ENCODE measurements around the gene IL25.

DNA sequence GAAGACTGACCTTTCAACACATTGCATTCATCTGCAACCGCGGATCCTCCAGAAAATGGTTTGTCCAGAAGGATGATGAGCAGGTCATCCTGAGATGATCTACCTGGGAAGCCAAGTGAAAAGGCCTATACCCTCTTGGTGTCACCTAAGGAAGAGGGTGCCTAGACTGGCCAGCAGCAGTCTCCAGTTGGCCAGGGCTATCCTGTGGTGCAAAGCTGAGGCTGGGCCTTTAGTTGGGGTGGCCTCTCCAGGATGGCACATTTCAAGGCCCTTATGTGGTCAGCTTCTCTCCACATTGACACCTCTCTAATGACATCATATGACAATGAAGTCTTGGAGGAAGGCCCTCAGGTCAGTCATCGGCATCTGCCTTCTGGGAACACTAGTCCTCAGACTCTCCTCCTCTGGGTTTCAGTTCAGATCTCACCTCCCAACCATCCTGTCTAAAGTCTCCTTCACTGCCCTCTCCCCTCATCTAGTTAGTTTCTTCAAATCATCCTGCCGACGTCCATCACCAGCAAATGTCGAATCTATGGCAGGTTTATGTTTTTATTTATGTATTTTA, 16.7 kb upstream of the IL25 start:
- TF ChIP-seq, protein P1, sequence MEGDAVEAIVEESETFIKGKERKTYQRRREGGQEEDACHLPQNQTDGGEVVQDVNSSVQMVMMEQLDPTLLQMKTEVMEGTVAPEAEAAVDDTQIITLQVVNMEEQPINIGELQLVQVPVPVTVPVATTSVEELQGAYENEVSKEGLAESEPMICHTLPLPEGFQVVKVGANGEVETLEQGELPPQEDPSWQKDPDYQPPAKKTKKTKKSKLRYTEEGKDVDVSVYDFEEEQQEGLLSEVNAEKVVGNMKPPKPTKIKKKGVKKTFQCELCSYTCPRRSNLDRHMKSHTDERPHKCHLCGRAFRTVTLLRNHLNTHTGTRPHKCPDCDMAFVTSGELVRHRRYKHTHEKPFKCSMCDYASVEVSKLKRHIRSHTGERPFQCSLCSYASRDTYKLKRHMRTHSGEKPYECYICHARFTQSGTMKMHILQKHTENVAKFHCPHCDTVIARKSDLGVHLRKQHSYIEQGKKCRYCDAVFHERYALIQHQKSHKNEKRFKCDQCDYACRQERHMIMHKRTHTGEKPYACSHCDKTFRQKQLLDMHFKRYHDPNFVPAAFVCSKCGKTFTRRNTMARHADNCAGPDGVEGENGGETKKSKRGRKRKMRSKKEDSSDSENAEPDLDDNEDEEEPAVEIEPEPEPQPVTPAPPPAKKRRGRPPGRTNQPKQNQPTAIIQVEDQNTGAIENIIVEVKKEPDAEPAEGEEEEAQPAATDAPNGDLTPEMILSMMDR (IDR thresholded peaks at IDR 0.05; ENCODE audit: borderline replicate concordance, extremely low read depth, low read length, poor library complexity, severe bottlenecking), result no peak
- no peak for TF ChIP-seq EZH2 (IDR thresholded peaks at IDR 0.05; ENCODE audit: borderline replicate concordance, low read depth, low read length, severe bottlenecking)
